OCI-LY7 (cell line): ENCODE measurements around the gene SLC25A11. TPM values are rescaled to one million over a fixed set of nuclear protein-coding genes. Genes with fewer than 3 reads are reported as not detected.

Experiments
- BruUV-seq: library from RNA; stranded (reverse); fragments of 400-500 nt; replicated peaks from 2 replicates; lab custom pipeline; 2021; lab: Mats Ljungman, UMichigan
- CTCF ChIA-PET: fragments of 300-600 bp; sonication (Branson Sonifier 250); formaldehyde crosslinking; loops from one replicate; lab custom pipeline; 2022; ENCODE audit warnings: antibody characterized with exemption; ENCODE audit not compliant: unreplicated experiment; lab: Charles Lee
- POLR2A ChIA-PET: fragments of 300-600 bp; sonication (Branson Sonifier 250); formaldehyde crosslinking; loops from one replicate; lab custom pipeline; 2022; ENCODE audit warnings: antibody characterized with exemption; lab: Charles Lee
- DNase-seq: peaks from one replicate; pipeline ENCODE4 v3.0.0-alpha.2; 2015; ENCODE audit warnings: low spot score
- H2AFZ ChIP-seq: fragments of 200-600 bp; sonication (generic), shearing (Covaris generic); 2 replicates; pipeline ENCODE4 v1.6.1; 2014; ENCODE audit warnings: mild to moderate bottlenecking, antibody characterized with exemption, low read length, moderate library complexity
- H3K27ac ChIP-seq: fragments of 200-600 bp; sonication (generic); 2 replicates; pipeline ENCODE4 v1.5.1; 2014; ENCODE audit warnings: mixed run types, low read depth, mild to moderate bottlenecking, moderate library complexity, low read length, inconsistent platforms; ENCODE audit not compliant: poor library complexity, severe bottlenecking
- H3K36me3 ChIP-seq: fragments of 200-600 bp; sonication (generic); 2 replicates; pipeline ENCODE4 v1.6.1; 2014; ENCODE audit warnings: mild to moderate bottlenecking, antibody characterized with exemption, low read length, moderate library complexity, mixed read lengths; ENCODE audit not compliant: insufficient read depth
- H3K4me1 ChIP-seq: fragments of 200-600 bp; sonication (generic); 2 replicates; pipeline ENCODE4 v1.5.1; 2014; ENCODE audit warnings: mild to moderate bottlenecking, low read length; ENCODE audit not compliant: insufficient read depth, poor library complexity, severe bottlenecking
- H3K4me2 ChIP-seq: fragments of 200-600 bp; sonication (generic); 2 replicates; pipeline ENCODE4 v1.6.1; 2014; ENCODE audit warnings: mild to moderate bottlenecking, low read length
- H3K4me3 ChIP-seq: fragments of 200-600 bp; sonication (generic); 2 replicates; pipeline ENCODE4 v1.5.1; 2014; ENCODE audit warnings: mild to moderate bottlenecking, low read depth, low read length; ENCODE audit not compliant: poor library complexity, severe bottlenecking
- H3K79me2 ChIP-seq: fragments of 200-600 bp; sonication (generic); 2 replicates; pipeline ENCODE4 v1.6.1; 2016; ENCODE audit warnings: low read depth, mild to moderate bottlenecking, low read length, moderate library complexity, mixed read lengths; ENCODE audit not compliant: insufficient read depth
- H3K9me2 ChIP-seq: fragments of 200-600 bp; sonication (generic); 2 replicates; pipeline ENCODE4 v1.6.1; 2016; ENCODE audit warnings: mild to moderate bottlenecking, low read length, mixed read lengths; ENCODE audit not compliant: insufficient read depth
- H3K9me3 ChIP-seq: fragments of 200-600 bp; sonication (generic); 2 replicates; pipeline ENCODE4 v1.6.1; 2014; ENCODE audit warnings: mild to moderate bottlenecking, mixed run types, low read length, mixed read lengths
- H4K20me1 ChIP-seq: fragments of 200-600 bp; sonication (generic); 2 replicates; pipeline ENCODE4 v1.6.1; 2014; ENCODE audit warnings: mild to moderate bottlenecking, antibody characterized with exemption, low read length, moderate library complexity, mixed read lengths; ENCODE audit not compliant: insufficient read depth
- EZH2phosphoT487 ChIP-seq: fragments of 200-600 bp; sonication (generic); IDR thresholded peaks from 2 replicates; pipeline ENCODE4 v1.6.1; 2018; ENCODE audit warnings: low read depth, borderline replicate concordance, mild to moderate bottlenecking, mixed run types, antibody characterized with exemption, low read length, moderate library complexity, mixed read lengths
- intact Hi-C: fragments of 100-400 bp; cut with micrococcal nuclease; formaldehyde crosslinking; loops from one replicate; pipeline ENCODE4 v1.10.0; 2022; ENCODE audit not compliant: unreplicated experiment
- total RNA-seq, 2 experiments: library from RNA; depleted of rRNA in 1 of 2; stranded (reverse); fragments of >200 nt in 1 of 2; shearing (Covaris generic) in 1 of 2; gene quantifications; 2 replicates each; pipeline ENCODE4 v1.2.3, GENCODE V29; 2014 to 2022
- TF ChIP-seq, protein P1 (sequence below): fragments of 200-600 bp; sonication (generic); conservative IDR thresholded peaks from 2 replicates; pipeline ENCODE4 v1.5.1; 2014; ENCODE audit warnings: mild to moderate bottlenecking, antibody characterized with exemption, low read length, moderate library complexity, mixed read lengths

The SLC25A11 gene
- total RNA-seq, 2 experiments from 2014 or later = 68.2 to 80.6 TPM

DNA sequence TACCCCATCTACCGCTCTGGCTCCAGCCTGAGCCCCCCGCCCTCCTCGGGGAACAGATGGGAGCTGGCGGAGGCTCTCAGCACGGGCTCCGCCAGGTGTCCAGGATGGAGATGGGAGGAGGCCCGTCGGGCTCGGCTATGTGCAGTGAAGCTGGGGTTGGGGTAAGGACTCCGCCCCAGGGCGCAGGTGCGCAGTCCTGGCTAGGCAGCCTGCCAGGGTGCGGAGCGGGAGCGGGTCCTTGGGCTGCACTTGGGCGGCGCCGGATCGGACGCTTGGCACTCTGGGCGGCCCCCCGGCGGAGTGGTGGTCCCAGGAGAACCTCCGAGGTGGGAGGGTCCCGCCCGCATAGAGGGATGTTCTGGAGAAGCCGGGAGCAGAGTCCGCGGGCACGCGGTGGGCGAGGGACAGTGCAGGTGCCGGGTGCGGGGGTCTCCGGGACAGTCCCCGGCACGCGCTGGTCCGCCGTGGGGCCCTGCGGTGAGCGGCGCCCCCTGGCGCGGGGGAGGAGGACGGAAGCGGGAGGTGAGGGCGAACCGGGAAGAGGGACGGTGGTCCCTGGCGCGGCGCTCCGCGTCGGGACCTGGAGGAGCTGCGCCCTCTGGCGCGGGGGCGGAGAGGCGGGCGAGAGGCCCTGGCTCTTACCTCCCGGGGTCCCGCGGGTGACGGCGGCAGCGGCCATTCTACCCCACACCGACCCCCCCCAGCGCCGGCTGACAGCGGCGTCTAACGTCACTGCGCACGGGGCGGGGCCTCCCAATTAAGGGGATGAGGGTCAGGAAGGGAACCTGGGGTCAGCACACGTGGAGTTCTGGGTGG is 47.3 kb upstream of the SLC25A11 start, which contains the start of gene CAMTA2:
CAMTA2 (minus strand) TSS at position 725 of the 816 bp plus-strand sequence. CDS start 1,453 bp downstream, outside the sequence.
- peaks cover 12% of the 10 kb centered on the region; the same call in 1 of the 2 replicates for H3K36me3 ChIP-seq
- H3K9me3 ChIP-seq = no peaks in the 10 kb centered on the region
- H4K20me1 ChIP-seq = no peaks in the 10 kb centered on the region
- H3K4me2 ChIP-seq = peak within 1 kb of the TSS; percentile 99
- no peaks in the 10 kb centered on the region for H3K9me2 ChIP-seq
- H3K79me2 ChIP-seq = peaks cover 3% of the 10 kb centered on the region; the same call in 1 of the 2 replicates
- no peak for TF ChIP-seq EZH2phosphoT487
- TF ChIP-seq, protein P1, sequence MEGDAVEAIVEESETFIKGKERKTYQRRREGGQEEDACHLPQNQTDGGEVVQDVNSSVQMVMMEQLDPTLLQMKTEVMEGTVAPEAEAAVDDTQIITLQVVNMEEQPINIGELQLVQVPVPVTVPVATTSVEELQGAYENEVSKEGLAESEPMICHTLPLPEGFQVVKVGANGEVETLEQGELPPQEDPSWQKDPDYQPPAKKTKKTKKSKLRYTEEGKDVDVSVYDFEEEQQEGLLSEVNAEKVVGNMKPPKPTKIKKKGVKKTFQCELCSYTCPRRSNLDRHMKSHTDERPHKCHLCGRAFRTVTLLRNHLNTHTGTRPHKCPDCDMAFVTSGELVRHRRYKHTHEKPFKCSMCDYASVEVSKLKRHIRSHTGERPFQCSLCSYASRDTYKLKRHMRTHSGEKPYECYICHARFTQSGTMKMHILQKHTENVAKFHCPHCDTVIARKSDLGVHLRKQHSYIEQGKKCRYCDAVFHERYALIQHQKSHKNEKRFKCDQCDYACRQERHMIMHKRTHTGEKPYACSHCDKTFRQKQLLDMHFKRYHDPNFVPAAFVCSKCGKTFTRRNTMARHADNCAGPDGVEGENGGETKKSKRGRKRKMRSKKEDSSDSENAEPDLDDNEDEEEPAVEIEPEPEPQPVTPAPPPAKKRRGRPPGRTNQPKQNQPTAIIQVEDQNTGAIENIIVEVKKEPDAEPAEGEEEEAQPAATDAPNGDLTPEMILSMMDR = peak; percentile 89
- intact Hi-C loops = loop anchor here (2.0 to 5.0 kb wide), 3 partner anchors 32 to 80 kb away; no protein-coding TSS in a partner anchor
- H3K27ac ChIP-seq = peak within 1 kb of the TSS; percentile 48
- H3K4me3 ChIP-seq = peak within 1 kb of the TSS; percentile 93
- TSS peak; percentile 56 for BruUV-seq
- H2AFZ ChIP-seq = peak within 1 kb of the TSS; percentile 83
- DNase-seq = peak; percentile 85
- POLR2A ChIA-PET = interaction anchor here (0.5 to 3.3 kb wide), 4 partner anchors 19 to 109 kb away, joined by 3 to 10 read pairs (median 5); partner anchors contain the start of gene SPAG7
- CTCF ChIA-PET = no interaction called here
- H3K4me1 ChIP-seq = peaks cover 27% of the 10 kb centered on the region

DNA sequence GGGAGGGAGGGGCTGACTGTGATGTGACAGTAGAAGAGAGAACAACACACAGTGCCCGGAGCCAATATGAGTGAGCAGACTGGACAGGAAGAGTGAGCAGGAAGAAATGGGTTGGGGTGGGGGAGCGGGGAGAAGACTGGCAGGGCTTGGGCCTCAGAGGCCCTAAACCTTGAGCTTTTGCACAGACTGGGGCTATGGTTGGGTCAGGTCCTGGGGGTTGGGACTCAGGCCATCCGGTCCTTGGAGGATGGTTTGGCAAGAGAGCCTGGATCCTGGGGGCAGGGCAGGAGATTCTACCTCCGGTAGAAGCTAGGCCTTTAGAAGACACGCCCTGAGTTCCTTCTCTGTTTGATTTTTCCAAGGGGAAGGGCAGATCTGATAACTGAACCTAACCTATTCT is 46.6 kb upstream of the SLC25A11 start:
- POLR2A ChIA-PET = interaction anchor here (0.5 to 3.3 kb wide), 5 partner anchors 16 to 109 kb away, joined by 3 to 10 read pairs (median 5); partner anchors contain the start of gene SPAG7
- H3K9me2 ChIP-seq = no peaks in the 10 kb centered on the region
- peaks cover 19% of the 10 kb centered on the region; the same call in 1 of the 2 replicates for H3K36me3 ChIP-seq
- peaks cover 33% of the 10 kb centered on the region for H3K4me1 ChIP-seq
- H4K20me1 ChIP-seq = no peaks in the 10 kb centered on the region
- H3K9me3 ChIP-seq = no peaks in the 10 kb centered on the region
- TF ChIP-seq, protein P1 = no peak
- TF ChIP-seq EZH2phosphoT487 = no peak
- H3K4me3 ChIP-seq = peak overlapping the region; percentile 93
- H3K27ac ChIP-seq = peak overlapping the region; percentile 48
- intact Hi-C loops = loop anchor here (2.0 to 5.0 kb wide), 3 partner anchors 32 to 79 kb away; no protein-coding TSS in a partner anchor
- no TSS peak for BruUV-seq
- peak overlapping the region; percentile 83; the same call in 1 of the 2 replicates for H2AFZ ChIP-seq
- CTCF ChIA-PET = no interaction called here
- peak overlapping the region; percentile 99 for H3K4me2 ChIP-seq
- DNase-seq = no peak
- peaks cover 3% of the 10 kb centered on the region; the same call in 1 of the 2 replicates for H3K79me2 ChIP-seq
